ENCODE data around the gene BRAF.
A peak's percentile ranks its signal among the peaks of the same experiment; 100 is the strongest.
"Not testable (repeated sequence)": the region's sequence is repeated elsewhere in the genome, so short reads cannot be mapped to it uniquely, and the experiment has no call there.

BRAF gene

DNA sequence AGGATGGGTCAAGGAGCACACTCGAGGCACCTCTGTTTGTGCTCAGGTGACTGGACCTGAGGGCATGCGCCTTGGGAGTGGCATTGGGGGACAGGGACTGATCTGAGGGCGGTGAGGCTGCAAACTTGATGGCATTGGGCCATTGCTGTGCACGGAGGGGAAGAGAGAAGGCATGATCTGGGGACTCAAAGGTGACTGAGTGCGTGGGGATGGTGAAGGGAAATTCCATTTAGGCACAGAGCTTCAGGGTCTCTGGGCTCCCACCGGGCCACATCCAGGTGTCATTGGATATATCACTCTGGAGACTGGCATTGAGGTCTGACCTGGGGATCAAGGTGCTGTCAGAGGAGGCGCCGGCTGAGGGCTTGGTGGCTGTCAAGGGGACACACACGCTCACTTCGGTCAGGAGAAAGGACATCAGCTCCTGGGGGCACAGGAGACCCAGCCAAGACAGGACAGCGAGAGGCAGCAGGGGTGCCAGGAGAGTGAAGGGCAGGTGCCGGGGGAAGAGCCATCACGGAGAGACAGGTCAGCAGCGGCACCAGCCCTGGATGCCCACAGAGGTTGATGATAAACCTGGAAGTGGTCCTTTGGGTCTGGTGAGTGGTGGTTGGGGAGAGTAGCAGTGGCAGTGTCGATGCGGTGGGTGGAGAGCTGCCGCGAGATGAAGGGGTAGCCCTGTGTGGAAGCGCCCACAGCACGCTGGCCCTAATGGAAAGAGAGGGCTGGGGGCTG lies 246.5 kb downstream of the BRAF start:
- DNase-seq, result no peak

DNA sequence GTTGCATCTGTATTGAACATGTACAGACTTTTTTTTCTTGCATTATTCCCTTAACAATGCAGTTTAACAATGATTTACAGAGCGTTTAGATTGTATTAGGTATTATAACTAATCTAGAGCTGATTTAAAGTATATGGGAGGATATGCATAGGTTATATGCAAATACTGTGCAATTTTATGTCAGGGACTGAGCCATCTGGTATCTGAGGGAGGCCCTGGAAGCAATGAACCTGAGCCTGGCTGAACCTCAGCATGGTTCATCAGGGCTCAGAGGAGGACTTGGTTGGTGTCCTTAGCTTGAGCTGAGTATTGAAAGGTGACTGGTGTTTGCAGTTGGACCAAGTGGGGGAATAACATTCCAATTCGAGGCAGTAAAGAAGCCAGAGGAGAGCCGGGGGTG lies 247.2 kb downstream of the BRAF start:
- no peak for DNase-seq

DNA sequence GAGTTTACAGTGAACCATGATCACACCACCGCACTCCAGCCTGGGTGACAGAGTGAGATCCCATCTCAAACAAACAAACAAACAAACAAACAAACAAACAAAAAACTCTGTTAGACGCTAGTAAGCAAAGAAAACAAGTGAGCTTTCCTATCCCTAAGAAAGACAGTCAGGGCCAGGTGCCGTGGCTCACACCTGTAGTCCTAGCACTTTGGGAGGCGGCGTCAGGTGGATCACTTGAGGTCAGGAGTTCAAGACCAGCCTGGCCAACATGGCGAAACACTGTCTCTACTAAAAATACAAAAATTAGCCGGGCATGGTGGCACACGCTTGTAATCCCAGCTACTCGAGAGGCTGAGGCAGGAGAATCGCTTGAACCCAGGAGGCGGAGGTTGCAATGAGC lies 247.8 kb downstream of the BRAF start:
- not testable (repeated sequence) for DNase-seq

DNA sequence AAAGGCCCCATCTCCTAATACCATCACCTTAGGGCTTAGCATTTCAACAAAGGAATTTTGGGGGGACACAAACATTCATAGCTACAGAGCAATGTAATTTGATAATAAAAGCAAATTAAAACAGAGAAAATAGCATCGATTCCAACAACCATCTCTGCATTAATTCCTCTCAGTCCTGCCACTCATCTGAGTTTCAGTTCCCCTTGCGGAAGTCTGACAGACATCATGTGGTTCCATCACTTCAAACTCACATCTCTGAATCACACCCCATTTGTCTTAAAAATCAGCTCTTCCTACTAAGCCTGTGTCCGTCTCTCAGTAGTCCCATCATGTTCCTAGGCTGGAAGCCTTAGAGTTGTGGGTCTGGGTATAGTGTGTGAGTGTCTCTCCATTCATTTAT lies 248.4 kb downstream of the BRAF start:
- DNase-seq, result no peak

DNA sequence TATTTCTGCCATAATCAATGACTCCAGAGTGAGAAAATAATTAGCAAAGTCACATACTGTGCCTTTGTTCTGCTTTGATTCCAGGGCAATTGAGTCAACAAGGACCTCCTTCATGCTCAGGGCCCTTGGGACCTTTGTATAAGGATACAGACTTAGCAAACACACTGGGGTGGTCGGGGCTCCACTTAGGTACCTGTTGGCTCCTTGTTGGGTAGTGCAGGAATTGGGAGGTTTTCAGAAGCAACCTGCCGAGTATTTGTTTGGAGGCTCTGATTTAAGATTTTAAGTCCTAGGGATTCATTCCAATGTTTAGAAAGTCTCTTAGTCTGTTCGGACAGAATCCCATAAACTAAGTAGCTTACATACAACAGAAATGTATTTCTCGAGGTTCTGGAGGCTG lies 249.0 kb downstream of the BRAF start:
- no peak for DNase-seq

GRCh38 chr7:140674899-140675701 lies 249.6 kb downstream of the BRAF start:
- no peak for DNase-seq

GRCh38 chr7:140674356-140674800 lies 250.4 kb downstream of the BRAF start:
- no peak for DNase-seq

DNA sequence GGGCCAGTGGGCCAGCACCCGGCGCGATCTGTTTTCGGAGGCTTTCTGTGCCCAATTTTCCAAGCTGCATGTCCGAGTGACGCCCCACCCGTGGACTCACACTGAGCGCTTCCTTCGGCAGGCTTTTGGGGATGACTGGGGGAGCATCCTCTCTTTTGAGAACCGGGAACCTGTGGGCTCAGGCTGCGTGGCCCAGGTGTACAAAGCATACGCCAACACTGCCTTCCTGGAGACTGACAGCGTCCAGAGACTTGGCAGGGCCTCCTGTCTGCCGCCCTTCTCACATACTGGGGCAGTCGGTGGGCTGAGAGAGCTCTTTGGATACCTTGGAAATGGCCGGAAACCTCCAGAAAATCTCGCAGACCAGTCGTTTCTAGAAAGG lies 251.0 kb downstream of the BRAF start:
- no peak for DNase-seq

DNA sequence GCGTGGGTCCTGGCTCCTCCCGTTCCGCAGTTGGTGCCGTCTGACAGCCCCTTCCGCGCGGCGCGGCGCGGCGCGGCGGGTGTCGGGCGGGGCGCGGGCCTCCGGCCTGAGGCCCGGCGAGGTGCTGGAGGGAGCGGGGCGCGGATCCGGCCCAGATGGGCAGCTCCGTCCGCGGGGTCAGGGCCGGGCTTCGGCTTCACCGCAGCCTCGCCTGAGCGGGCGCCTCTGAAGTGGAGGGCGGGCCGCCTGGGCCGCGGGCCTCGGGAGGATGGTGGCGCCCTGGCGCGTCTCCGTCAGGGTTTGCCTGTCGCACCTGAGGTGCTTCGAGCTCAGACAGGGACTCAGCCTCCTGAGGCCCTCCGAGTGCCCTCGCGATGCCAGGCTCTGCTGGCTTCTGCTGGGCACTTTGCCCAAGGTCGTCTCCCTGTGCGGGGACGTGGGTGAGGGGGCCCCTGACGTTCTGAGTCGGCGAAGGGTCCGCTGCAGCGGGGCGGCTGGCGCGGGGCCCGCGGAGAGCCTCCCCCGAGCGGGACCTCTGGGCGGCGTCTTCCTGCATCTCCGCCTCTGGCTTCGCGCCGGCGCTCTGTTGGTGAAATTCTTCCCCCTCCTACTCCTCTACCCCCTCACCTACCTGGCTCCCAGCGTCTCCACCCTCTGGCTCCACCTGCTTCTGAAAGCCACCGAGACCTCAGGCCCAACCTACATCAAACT lies 251.5 kb downstream of the BRAF start:
- DNase-seq, result peak; percentile 58

GRCh38 chr7:140672382-140673062 lies 252.2 kb downstream of the BRAF start, which contains the start of gene ADCK2:
TSS of gene ADCK2 (plus strand) at chr7:140672945. CDS start at chr7:140673331, 386 bp downstream.
- peak; percentile 35 to 58 for DNase-seq

DNA sequence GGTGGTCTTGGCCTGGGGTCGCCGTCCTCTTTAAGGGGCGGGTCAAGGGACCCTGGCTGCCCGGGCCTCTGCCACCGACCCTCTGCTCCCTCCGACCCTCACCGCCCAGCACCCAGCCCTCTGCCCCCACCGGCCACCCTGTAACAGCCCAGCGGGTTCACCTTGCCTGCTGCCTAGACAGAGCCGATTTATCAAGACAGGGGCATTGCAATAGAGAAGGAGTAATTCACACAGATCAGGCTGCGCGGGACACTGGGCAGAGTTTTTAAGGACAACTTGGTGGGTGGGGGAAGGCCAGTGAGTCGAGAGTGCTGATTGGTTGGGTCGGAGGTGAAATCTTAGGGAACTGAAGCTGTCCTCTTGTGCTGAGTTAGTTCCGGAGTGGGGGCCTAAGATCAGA lies 252.8 kb downstream of the BRAF start:
- no peak for DNase-seq

- DNase-seq, result no peak
Observed at GRCh38 chr7:140670343-140670935, 254.3 kb downstream of the BRAF start.

DNA sequence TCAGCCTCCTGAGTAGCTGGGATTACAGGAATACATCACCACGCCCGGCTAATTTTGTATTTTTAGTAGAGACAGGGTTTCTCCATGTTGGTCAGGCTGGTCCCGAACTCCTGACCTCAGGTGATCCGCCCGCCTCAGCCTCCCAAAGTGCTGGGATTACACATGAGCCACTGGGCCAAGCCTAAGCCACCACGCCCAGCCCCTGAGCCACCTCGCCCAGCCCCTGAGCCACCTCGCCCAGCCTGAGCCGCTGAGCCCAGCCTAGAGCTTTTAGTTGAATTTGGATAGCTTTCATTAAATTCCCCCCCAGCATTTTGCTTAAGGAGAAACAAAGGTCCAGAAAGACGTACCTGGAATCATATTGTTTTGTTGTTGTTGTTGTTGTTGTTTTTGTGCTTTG lies 254.9 kb downstream of the BRAF start:
- not testable (repeated sequence) for DNase-seq

GRCh38 chr7:140669352-140669751 lies 255.4 kb downstream of the BRAF start:
- no peak for DNase-seq
